Measurements from ENCODE around the gene PEX14. TPM values are rescaled to one million over a fixed set of nuclear protein-coding genes. Genes with fewer than 3 reads are reported as not detected.

The PEX14 gene
- total and polyA plus RNA-seq, 9 of the 15 experiments (the other 6 are each of a cell fraction or from before 2014, with no cell fraction given) = 2.6 to 45.7 (median 22.7) TPM

- TF ChIP-seq SAP30 (IDR thresholded peaks at IDR 0.05; ENCODE audit: borderline replicate concordance, insufficient read depth, low read depth, low read length, poor library complexity, severe bottlenecking) = peak; percentile 78
- TF ChIP-seq HNRNPK (IDR thresholded peaks at IDR 0.05; ENCODE audit: low read depth, low read length, poor library complexity, severe bottlenecking) = no peak
- peak in 1 of 2 experiments; percentile 0; a peak in 1 of 4 replicates for TF ChIP-seq KDM1A (IDR thresholded peaks at IDR 0.05)
- TF ChIP-seq ETS1 (conservative IDR thresholded peaks at IDR 0.05; ENCODE audit: control insufficient read depth, low read depth, low read length) = peak; percentile 100
- no peak for TF ChIP-seq ETV6 (IDR thresholded peaks at IDR 0.05; ENCODE audit: borderline replicate concordance in 1 of 2, low read depth in 2 of 2, low read length in 1 of 2)
- peak; percentile 77; the same call in 1 of the 2 replicates for TF ChIP-seq ETV6 (CRISPR knock-in tag; IDR thresholded peaks at IDR 0.05; ENCODE audit: borderline replicate concordance)
- TF ChIP-seq USF2 (CRISPR knock-in tag; IDR thresholded peaks at IDR 0.05) = peak; percentile 99
- TF ChIP-seq RBFOX2 (IDR thresholded peaks at IDR 0.05; ENCODE audit: low read depth, low read length) = peak; percentile 92
- no peak for TF ChIP-seq ZNF778 (CRISPR knock-in tag; IDR thresholded peaks at IDR 0.05)
- no peak for TF ChIP-seq ILK (tag; IDR thresholded peaks at IDR 0.05; ENCODE audit: borderline replicate concordance, low read depth)
- TF ChIP-seq CBX1 (IDR thresholded peaks at IDR 0.05; ENCODE audit: low read depth) = 0 out of 2 replicates have a peak, but pooled peaks have one; percentile 50
- TF ChIP-seq NFE2 (IDR thresholded peaks at IDR 0.05; ENCODE audit: low read depth) = peak; percentile 12; the same call in 1 of the 2 replicates
- TF ChIP-seq ZNF766 (CRISPR knock-in tag; conservative IDR thresholded peaks at IDR 0.05) = peak; percentile 96
- TF ChIP-seq ZNF311 (CRISPR knock-in tag; IDR thresholded peaks at IDR 0.05) = peak; percentile 66; the same call in 1 of the 2 replicates
- TF ChIP-seq CHCHD3 (CRISPR knock-in tag; IDR thresholded peaks at IDR 0.05) = 0 out of 2 replicates have a peak, but pooled peaks have one; percentile 77
- TF ChIP-seq RBM25 (IDR thresholded peaks at IDR 0.05; ENCODE audit: low read depth, low read length, severe bottlenecking) = peak; percentile 30
- peak; percentile 59; the same call in 1 of the 2 replicates for TF ChIP-seq STAT6 (CRISPR knock-in tag; IDR thresholded peaks at IDR 0.05)
- TF ChIP-seq JUND (IDR thresholded peaks at IDR 0.05; ENCODE audit: borderline replicate concordance, low read depth, low read length) = peak; percentile 80
- peak; percentile 26; the same call in 1 of the 3 replicates for TF ChIP-seq JUND (tag; IDR thresholded peaks at IDR 0.05; ENCODE audit: borderline replicate concordance, low read depth, low read length)
- peak; percentile 70; the same call in 1 of the 2 replicates for TF ChIP-seq THRB (CRISPR knock-in tag; conservative IDR thresholded peaks at IDR 0.05)
Observed at GRCh38 chr1:10472220-10473144, 2.3 kb upstream of the PEX14 start, which contains the start of gene DFFA (continued).
